Ovary (tissue), 9 donors: ENCODE measurements around the gene SLC7A9. TPM values are rescaled to one million over a fixed set of nuclear protein-coding genes. Genes with fewer than 3 reads are reported as not detected.

ENCODE experiments used
- DNase-seq, 5 donors: peaks; one replicate each; pipeline ENCODE4 v3.0.0-alpha.2; 2019 to 2020
- H3K27ac ChIP-seq, 2 donors: fragments of 200-600 bp; one replicate each; pipeline versions ENCODE4 v1.5.1 to v1.8.0; 2019 to 2022
- H3K27me3 ChIP-seq: fragments of 200-600 bp; one replicate; pipeline ENCODE4 v1.8.0; 2022
- H3K36me3 ChIP-seq: fragments of 200-600 bp; sonication (generic); one replicate; pipeline ENCODE4 v1.5.1; 2019
- H3K4me1 ChIP-seq: one replicate; pipeline ENCODE4 v1.8.1; 2013; ENCODE audit warnings: mild to moderate bottlenecking, moderate library complexity; ENCODE audit not compliant: insufficient read depth
- H3K4me3 ChIP-seq: fragments of 200-600 bp; sonication (generic); one replicate; pipeline ENCODE4 v1.5.1; 2017
- H3K9me3 ChIP-seq, 2 donors: fragments of 200-600 bp in 1 of 2; sonication (generic) in 1 of 2; one replicate each; pipeline versions ENCODE4 v1.5.1 to v1.8.1; 2013 to 2019; ENCODE audit warnings: mild to moderate bottlenecking in 1 of 2, moderate library complexity in 1 of 2
- EP300 ChIP-seq: sonication (generic); formaldehyde crosslinking; IDR thresholded peaks from one replicate; pipeline ENCODE4 v1.6.1; 2017; ENCODE audit warnings: antibody characterized with exemption
- POLR2A ChIP-seq: fragments of 450-650 bp; IDR thresholded peaks from one replicate; pipeline ENCODE4 v1.6.1; 2017; ENCODE audit warnings: antibody characterized with exemption, mild to moderate bottlenecking, moderate library complexity
- WGBS, 3 donors: extraction: QIAGEN DNeasy Blood & Tissue Kit in 1 of 3; methylation state at CpG; one replicate each; pipeline versions ENCODE4 v1.1.5 to v1.1.7; 2013 to 2017; 5-methylcytosine and 5-hydroxymethylcytosine counted together
- intact Hi-C, 4 donors: fragments of 100-400 bp; cut with DNase I; formaldehyde crosslinking; loops; one replicate each; pipeline versions ENCODE4 v1.11.0 to v1.15.1; 2022 to 2023
- polyA plus RNA-seq, 2 donors: library from polyadenylated mRNA; stranded (reverse); fragments of 200-250 nt in 1 of 2; fragments of 350-450 nt in 1 of 2; fragmentation: Illumina TruSeq in 1 of 2; extraction: RNeasy Lipid Tissue Mini Kit (QIAGEN cat#74804) in 1 of 2; gene quantifications; one replicate each; pipeline ENCODE4 v1.2.3, GENCODE V29; 2013 to 2014
- total RNA-seq, 7 donors: library from RNA; depleted of rRNA in 2 of 7; stranded (reverse); fragments of >200 nt in 2 of 7; fragmentation: NEBNext Ultra II Directional in 3 of 7; extraction: Animal tissue kit (Norgen Biotek cat#: 25700) in 3 of 7; gene quantifications; one replicate each; pipeline versions ENCODE4 v1.1.0 to v1.2.4, GENCODE V29; 2016 to 2023
- TF ChIP-seq, protein P1 (sequence below), 3 donors: fragments of 450-650 bp in 2 of 3; fragments of 200-600 bp in 1 of 3; IDR thresholded peaks; one replicate each; pipeline versions ENCODE4 v1.5.1 to v1.8.0; 2016 to 2022; ENCODE audit warnings: antibody characterized with exemption in 3 of 3, mild to moderate bottlenecking in 1 of 3
- donor health status: DM: no; HTN: no; CAD: no; lungs with moderate emphysema.
- donor health status: DM: no; HTN: no; CAD: no.
- donor health status: Bipolar disorder and iron deficiency.
- donor health status: DM: yes; HTN: yes; CAD: no.
- donor health status: DM: no; HTN: no; CAD: no.
- donor health status: DM: yes; HTN: yes; CAD: no.

The SLC7A9 gene
- total and polyA plus RNA-seq, 9 donors, result 0.23 to 0.95 (median 0.64) TPM

GRCh38 chr19:32811151-32811550 lies 58.4 kb downstream of the SLC7A9 start:
- no peaks in the 10 kb centered on the region for H3K4me1 ChIP-seq
- TF ChIP-seq EP300, result no peak
- TF ChIP-seq POLR2A, result no peak
- TF ChIP-seq, protein P1, sequence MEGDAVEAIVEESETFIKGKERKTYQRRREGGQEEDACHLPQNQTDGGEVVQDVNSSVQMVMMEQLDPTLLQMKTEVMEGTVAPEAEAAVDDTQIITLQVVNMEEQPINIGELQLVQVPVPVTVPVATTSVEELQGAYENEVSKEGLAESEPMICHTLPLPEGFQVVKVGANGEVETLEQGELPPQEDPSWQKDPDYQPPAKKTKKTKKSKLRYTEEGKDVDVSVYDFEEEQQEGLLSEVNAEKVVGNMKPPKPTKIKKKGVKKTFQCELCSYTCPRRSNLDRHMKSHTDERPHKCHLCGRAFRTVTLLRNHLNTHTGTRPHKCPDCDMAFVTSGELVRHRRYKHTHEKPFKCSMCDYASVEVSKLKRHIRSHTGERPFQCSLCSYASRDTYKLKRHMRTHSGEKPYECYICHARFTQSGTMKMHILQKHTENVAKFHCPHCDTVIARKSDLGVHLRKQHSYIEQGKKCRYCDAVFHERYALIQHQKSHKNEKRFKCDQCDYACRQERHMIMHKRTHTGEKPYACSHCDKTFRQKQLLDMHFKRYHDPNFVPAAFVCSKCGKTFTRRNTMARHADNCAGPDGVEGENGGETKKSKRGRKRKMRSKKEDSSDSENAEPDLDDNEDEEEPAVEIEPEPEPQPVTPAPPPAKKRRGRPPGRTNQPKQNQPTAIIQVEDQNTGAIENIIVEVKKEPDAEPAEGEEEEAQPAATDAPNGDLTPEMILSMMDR (IDR thresholded peaks at IDR 0.05), result no peak
- no peaks in the 10 kb centered on the region for H3K9me3 ChIP-seq
- no peak overlapping the region for H3K27ac ChIP-seq
- intact Hi-C loops, result no loop called here
- no peaks in the 10 kb centered on the region for H3K27me3 ChIP-seq
- DNase-seq, result no peak
- WGBS, 3 donors, result 79 to 84% (median 82%) methylated on average over 11 of the region's 11 CpGs
- no peaks in the 10 kb centered on the region for H3K36me3 ChIP-seq
- H3K4me3 ChIP-seq, result no peak overlapping the region

DNA sequence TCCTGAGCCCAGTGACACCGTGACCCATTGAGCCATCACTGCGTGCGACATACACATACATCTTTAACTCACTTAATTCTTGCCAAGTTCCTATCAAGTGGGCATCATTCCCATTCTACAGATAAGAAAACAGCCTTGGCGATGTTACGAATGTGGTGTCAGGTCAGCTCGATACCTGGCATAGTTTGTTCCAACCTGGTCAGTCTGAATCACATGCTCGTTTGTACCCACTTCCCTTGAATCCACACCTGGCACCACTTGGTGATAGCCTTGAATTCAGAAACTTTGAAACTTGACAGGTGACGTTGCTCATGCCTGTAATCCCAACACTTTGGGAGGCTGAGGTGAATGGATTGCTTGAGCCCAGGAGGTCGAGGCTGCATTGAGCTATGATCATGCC lies 59.1 kb downstream of the SLC7A9 start:
- no peak overlapping the region for H3K27ac ChIP-seq
- no peaks in the 10 kb centered on the region for H3K9me3 ChIP-seq
- H3K4me3 ChIP-seq, result no peak overlapping the region
- no peak for TF ChIP-seq EP300
- TF ChIP-seq POLR2A, result no peak
- TF ChIP-seq, protein P1 (IDR thresholded peaks at IDR 0.05), result no peak
- 79 to 91% (median 82%) methylated on average over 9 of the region's 9 CpGs for WGBS, 3 donors
- no peak for DNase-seq
- H3K4me1 ChIP-seq, result no peaks in the 10 kb centered on the region
- intact Hi-C loops, result no loop called here
- no peaks in the 10 kb centered on the region for H3K27me3 ChIP-seq
- H3K36me3 ChIP-seq, result no peaks in the 10 kb centered on the region

- H3K4me3 ChIP-seq, result no peak overlapping the region
- intact Hi-C loops, result no loop called here
These were observed 59.8 kb downstream of the SLC7A9 start for GRCh38 chr19:32809754-32810153.

DNA sequence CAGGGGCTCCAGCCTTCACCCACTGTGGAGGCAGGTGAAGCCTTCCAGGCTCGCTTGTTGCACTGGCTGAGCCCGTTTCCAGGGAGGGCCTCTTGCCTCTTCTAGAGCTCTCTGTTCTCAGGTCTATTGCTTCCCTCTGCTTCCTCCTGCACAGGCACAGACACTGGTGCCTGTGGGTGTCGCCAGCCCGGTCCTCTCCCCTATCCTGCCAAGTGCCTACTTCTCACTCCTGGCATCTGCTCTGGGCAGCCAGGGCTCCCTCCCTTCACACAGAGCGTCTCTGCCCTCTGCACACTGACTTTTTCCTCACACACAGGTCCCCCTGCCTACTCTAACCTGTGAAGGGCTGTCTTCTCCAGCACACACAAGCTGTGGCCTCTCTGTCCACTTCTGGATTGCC lies 60.3 kb downstream of the SLC7A9 start:
- DNase-seq, result no peak
- no peak overlapping the region for H3K4me3 ChIP-seq
- intact Hi-C loops, result no loop called here
- no peak overlapping the region for H3K27ac ChIP-seq
- no peak for TF ChIP-seq POLR2A
- TF ChIP-seq, protein P1 (IDR thresholded peaks at IDR 0.05), result no peak
- TF ChIP-seq EP300, result no peak
- WGBS, 3 donors, result 50 to 77% (median 63%) methylated on average over 5 of the region's 5 CpGs
- H3K4me1 ChIP-seq, result no peaks in the 10 kb centered on the region
- no peaks in the 10 kb centered on the region for H3K36me3 ChIP-seq
- no peaks in the 10 kb centered on the region for H3K9me3 ChIP-seq
- H3K27me3 ChIP-seq, result no peaks in the 10 kb centered on the region

More at GRCh38 chr19:32809754-32810153, 59.8 kb downstream of the SLC7A9 start:
- TF ChIP-seq POLR2A, result no peak
- TF ChIP-seq, protein P1 (IDR thresholded peaks at IDR 0.05), result no peak
- TF ChIP-seq EP300, result no peak
- H3K27me3 ChIP-seq, result no peaks in the 10 kb centered on the region
- no peaks in the 10 kb centered on the region for H3K4me1 ChIP-seq
- H3K9me3 ChIP-seq, result no peaks in the 10 kb centered on the region
- no peak overlapping the region for H3K27ac ChIP-seq
- WGBS, 3 donors, result 24 to 34% (median 29%) methylated on average over 3 of the region's 3 CpGs
- DNase-seq, result no peak
- H3K36me3 ChIP-seq, result no peaks in the 10 kb centered on the region

DNA sequence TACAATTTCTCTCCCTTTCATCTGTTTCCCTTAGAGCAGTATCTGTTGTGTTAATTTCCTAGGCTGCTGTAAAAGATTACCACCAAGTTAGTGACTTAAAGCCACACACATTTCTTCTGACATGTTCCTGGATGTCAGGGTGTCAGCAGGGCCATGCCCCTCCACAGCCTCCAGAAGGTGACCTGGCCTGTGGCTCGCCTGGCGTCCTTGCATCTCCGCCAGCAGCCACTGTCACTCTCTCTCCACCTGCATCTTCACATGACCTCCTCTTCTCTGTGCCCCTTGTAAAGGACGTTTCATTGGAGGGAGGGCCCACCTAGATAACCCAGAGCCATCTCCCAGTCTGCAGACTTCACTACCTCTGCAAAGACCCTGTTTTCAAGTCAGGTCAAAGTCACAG lies 61.3 kb downstream of the SLC7A9 start:
- WGBS, 3 donors, result 73 to 81% (median 76%) methylated on average over 4 of the region's 4 CpGs
- H3K27ac ChIP-seq, result no peak overlapping the region
- H3K9me3 ChIP-seq, result no peaks in the 10 kb centered on the region
- H3K4me1 ChIP-seq, result no peaks in the 10 kb centered on the region
- no peaks in the 10 kb centered on the region for H3K27me3 ChIP-seq
- no peak for TF ChIP-seq POLR2A
- no peak for TF ChIP-seq EP300
- TF ChIP-seq, protein P1 (IDR thresholded peaks at IDR 0.05), result no peak
- DNase-seq, result no peak
- H3K4me3 ChIP-seq, result no peak overlapping the region
- no peaks in the 10 kb centered on the region for H3K36me3 ChIP-seq
- intact Hi-C loops, result no loop called here
